Keratinocyte (primary cell): Measurements from ENCODE around the gene NFYA. TPM values are rescaled to one million over a fixed set of nuclear protein-coding genes. Genes with fewer than 3 reads are reported as not detected.

Experiments
- DNase-seq: peaks from one replicate; pipeline ENCODE4 v3.0.0-alpha.2; 2011; ENCODE audit warnings: low read depth, missing footprints, low spot score
- FAIRE-seq: peaks from 2 replicates; lab custom pipeline; 2011; peaks lifted over from hg19 to GRCh38; lab: Jason Lieb, UNC
- H2AFZ ChIP-seq: 2 replicates; pipeline ENCODE4 v1.6.0; 2012; ENCODE audit warnings: low read length, control low read depth, inconsistent platforms; ENCODE audit not compliant: control insufficient read depth
- H3K27ac ChIP-seq: 2 replicates; pipeline ENCODE4 v1.5.1; 2011; ENCODE audit warnings: low read length; ENCODE audit not compliant: control insufficient read depth, insufficient read depth
- H3K27me3 ChIP-seq: 3 replicates; pipeline ENCODE4 v1.6.0; 2011; ENCODE audit warnings: low read length; ENCODE audit not compliant: control insufficient read depth, insufficient read depth; ENCODE audit errors: extremely low read depth
- H3K36me3 ChIP-seq, 2 experiments: 2 replicates in 1 of 2; 3 replicates in 1 of 2; pipeline ENCODE4 v1.5.1; 2011; ENCODE audit warnings: low read length in 2 of 2, mild to moderate bottlenecking in 1 of 2; ENCODE audit not compliant: control insufficient read depth in 2 of 2, insufficient read depth in 2 of 2; ENCODE audit errors: extremely low read depth in 1 of 2
- H3K4me1 ChIP-seq: 3 replicates; pipeline ENCODE4 v1.5.1; 2011; ENCODE audit warnings: low read length; ENCODE audit not compliant: control insufficient read depth, insufficient read depth; ENCODE audit errors: extremely low read depth
- H3K4me2 ChIP-seq: 3 replicates; pipeline ENCODE4 v1.6.0; 2011; ENCODE audit warnings: low read depth, low read length; ENCODE audit not compliant: control insufficient read depth, insufficient read depth; ENCODE audit errors: extremely low read depth
- H3K4me3 ChIP-seq, 3 experiments: fragments of 200-600 bp in 1 of 3; sonication (generic) in 1 of 3; 2 replicates in 2 of 3; 3 replicates in 1 of 3; pipeline ENCODE4 v1.5.1; 2011 to 2016; ENCODE audit warnings: low read length in 3 of 3, mild to moderate bottlenecking in 3 of 3, control low read depth in 2 of 3, inconsistent platforms in 1 of 3, low read depth in 1 of 3, mixed read lengths in 1 of 3, mixed run types in 1 of 3, moderate library complexity in 1 of 3; ENCODE audit not compliant: control insufficient read depth in 2 of 3, insufficient read depth in 2 of 3; ENCODE audit errors: extremely low read depth in 1 of 3
- H3K79me2 ChIP-seq: 2 replicates; pipeline ENCODE4 v1.6.0; 2012; ENCODE audit warnings: low read length; ENCODE audit not compliant: control insufficient read depth, insufficient read depth
- H3K9ac ChIP-seq: 3 replicates; pipeline ENCODE4 v1.6.0; 2011; ENCODE audit warnings: low read length; ENCODE audit not compliant: control insufficient read depth, insufficient read depth; ENCODE audit errors: extremely low read depth
- H3K9me1 ChIP-seq: 3 replicates; pipeline ENCODE4 v1.6.0; 2011; ENCODE audit warnings: low read length; ENCODE audit not compliant: control insufficient read depth, insufficient read depth; ENCODE audit errors: extremely low read depth
- H3K9me3 ChIP-seq: 2 replicates; pipeline ENCODE4 v1.5.1; 2012; ENCODE audit warnings: low read depth, low read length; ENCODE audit not compliant: control insufficient read depth
- H4K20me1 ChIP-seq: 3 replicates; pipeline ENCODE4 v1.6.0; 2011; ENCODE audit warnings: low read length; ENCODE audit not compliant: control insufficient read depth, insufficient read depth; ENCODE audit errors: extremely low read depth
- CTCF ChIP-seq, 3 experiments: IDR thresholded peaks in 1 of 3; conservative IDR thresholded peaks in 1 of 3; optimal IDR thresholded peaks in 1 of 3; 2 replicates in 2 of 3; 3 replicates in 1 of 3; pipeline versions ENCODE3 to v1.5.1; 2011; ENCODE audit warnings: low read length in 3 of 3, mild to moderate bottlenecking in 3 of 3, moderate library complexity in 2 of 3, control low read depth in 1 of 3, inconsistent platforms in 1 of 3; ENCODE audit not compliant: insufficient read depth in 2 of 3; ENCODE audit errors: extremely low read depth in 1 of 3
- EZH2 ChIP-seq: IDR thresholded peaks from one replicate; pipeline ENCODE4 v1.6.1; 2012; ENCODE audit warnings: inconsistent platforms, mild to moderate bottlenecking, low read length, moderate library complexity
- dilution Hi-C: fragments of 300-500 bp; cut with MboI; formaldehyde crosslinking; loops from one replicate; pipeline ENCODE4 v1.7.0; 2020; ENCODE audit warnings: low sequenced_read_pairs; ENCODE audit not compliant: extremely low pct_ligation_motif_present
- polyA plus RNA-seq, 5 experiments: library from polyadenylated mRNA; depleted of rRNA in 3 of 5; stranded (reverse) in 3 of 5; stranded (forward) in 1 of 5; unstranded in 1 of 5; fragments of >200 nt; gene quantifications; 1 replicate in 1 of 5; 2 replicates in 3 of 5; 3 replicates in 1 of 5; pipeline versions ENCODE4 v1.2.1 to v1.2.3, GENCODE V29; 2011 to 2012; ENCODE audit warnings: missing spikeins in 2 of 5, low read depth in 1 of 5, low replicate concordance in 1 of 5

NFYA gene
- polyA plus RNA-seq, 1 donor (not counting 4 experiments of a cell fraction or from before 2014, with no cell fraction given) = 17.1 TPM

GRCh38 chr6:41037107-41037900 lies 35.5 kb upstream of the NFYA start:
- peaks cover 45% of the 10 kb centered on the region for H3K4me1 ChIP-seq
- no peak for FAIRE-seq
- DNase-seq = no peak
- H3K79me2 ChIP-seq = no peaks in the 10 kb centered on the region
- no peaks in the 10 kb centered on the region for H4K20me1 ChIP-seq
- no peaks in the 10 kb centered on the region for H3K27me3 ChIP-seq
- dilution Hi-C loops = no loop called here
- H3K9ac ChIP-seq = peak overlapping the region; percentile 16
- H3K36me3 ChIP-seq = no peaks in the 10 kb centered on the region
- H2AFZ ChIP-seq = peak overlapping the region; percentile 36
- no peaks in the 10 kb centered on the region for H3K9me3 ChIP-seq
- peak overlapping the region; percentile 47 for H3K27ac ChIP-seq
- H3K4me3 ChIP-seq = peak overlapping the region in 2 of 3 experiments; percentile 23 to 27
- H3K4me2 ChIP-seq = peak overlapping the region; percentile 70
- TF ChIP-seq EZH2 = no peak
- peak in 1 of 3 experiments; percentile 27 for TF ChIP-seq CTCF (optimal IDR thresholded peaks at IDR 0.05 in 1 of 3, IDR thresholded peaks at IDR 0.05 in 1 of 3, conservative IDR thresholded peaks at IDR 0.05 in 1 of 3; ENCODE audit: extremely low read depth in 1 of 3, insufficient read depth in 2 of 3, low read length in 3 of 3)
- H3K9me1 ChIP-seq = no peaks in the 10 kb centered on the region

- no peak for FAIRE-seq
- no peak overlapping the region for H3K4me2 ChIP-seq
- H3K4me3 ChIP-seq = no peak overlapping the region
Measured at GRCh38 chr6:41038205-41038604, 34.6 kb upstream of the NFYA start.

More at GRCh38 chr6:41038205-41038604, 34.6 kb upstream of the NFYA start:
- Histone ChIP-seq H3K4me1 (peaks cover 45% of the 10 kb centered on the region), H3K27ac (no peak overlapping the region), H3K27me3 (no peaks in the 10 kb centered on the region), H3K79me2 (no peaks in the 10 kb centered on the region), H4K20me1 (no peaks in the 10 kb centered on the region), H3K9ac (no peak overlapping the region), H3K9me3 (no peaks in the 10 kb centered on the region), H3K9me1 (no peaks in the 10 kb centered on the region), H2AFZ (no peak overlapping the region), H3K36me3 (no peaks in the 10 kb centered on the region)
- no peak for TF ChIP-seq CTCF (optimal IDR thresholded peaks at IDR 0.05 in 1 of 3, IDR thresholded peaks at IDR 0.05 in 1 of 3, conservative IDR thresholded peaks at IDR 0.05 in 1 of 3; ENCODE audit: extremely low read depth in 1 of 3, insufficient read depth in 2 of 3, low read length in 3 of 3)
- no peak for TF ChIP-seq EZH2
- no peak for DNase-seq
- dilution Hi-C loops = no loop called here
